ENCODE measurements around the gene HTR5A.

Gene HTR5A

GRCh38 chr7:155093596-155093995, 23.5 kb downstream of the HTR5A start:
- DNase-seq: no peak

GRCh38 chr7:155094636-155095135, 24.6 kb downstream of the HTR5A start:
- no peak for DNase-seq

GRCh38 chr7:155097338-155097737, 27.2 kb downstream of the HTR5A start:
- DNase-seq: peak; percentile 7

- no peak for DNase-seq
These were observed 33.7 kb downstream of the HTR5A start for GRCh38 chr7:155103839-155104238.

GRCh38 chr7:155104913-155105312, 34.8 kb downstream of the HTR5A start:
- no peak for DNase-seq

GRCh38 chr7:155106356-155106755, 36.2 kb downstream of the HTR5A start:
- DNase-seq: no peak

GRCh38 chr7:155107126-155107525, 37.0 kb downstream of the HTR5A start:
- no peak for DNase-seq

GRCh38 chr7:155108144-155108901, 38.2 kb downstream of the HTR5A start:
- no peak for DNase-seq

- no peak for DNase-seq
These were observed 39.0 kb downstream of the HTR5A start for GRCh38 chr7:155109121-155109520.

- DNase-seq: no peak
These were observed 45.2 kb downstream of the HTR5A start for GRCh38 chr7:155115288-155115687.

GRCh38 chr7:155119801-155120382, 49.8 kb downstream of the HTR5A start:
- no peak for DNase-seq

GRCh38 chr7:155120460-155120859, 50.3 kb downstream of the HTR5A start:
- DNase-seq: no peak

- no peak for DNase-seq
These were observed 52.7 kb downstream of the HTR5A start for GRCh38 chr7:155122831-155123230.

- DNase-seq: no peak
These were observed 53.3 kb downstream of the HTR5A start for GRCh38 chr7:155123413-155123812.

GRCh38 chr7:155124706-155125105, 54.6 kb downstream of the HTR5A start:
- DNase-seq: no peak

GRCh38 chr7:155129186-155129585, 59.1 kb downstream of the HTR5A start:
- DNase-seq: no peak

GRCh38 chr7:155129789-155130188, 59.7 kb downstream of the HTR5A start:
- no peak for DNase-seq

- DNase-seq: no peak
These were observed 60.4 kb downstream of the HTR5A start for GRCh38 chr7:155130493-155130892.

- no peak for DNase-seq
These were observed 61.0 kb downstream of the HTR5A start for GRCh38 chr7:155131090-155131489.

GRCh38 chr7:155132431-155132830, 62.3 kb downstream of the HTR5A start:
- no peak for DNase-seq

GRCh38 chr7:155136619-155137243, 66.6 kb downstream of the HTR5A start:
- no peak for DNase-seq
